Measurements from ENCODE around the gene DCAF17.

Gene DCAF17

GRCh38 chr2:171400395-171400794, 33.6 kb upstream of the DCAF17 start:
- no peaks in the 10 kb centered on the region for H3K36me3 ChIP-seq (ENCODE audit: control insufficient read depth in 1 of 2, insufficient read depth in 2 of 2, low read length in 2 of 2)
- H3K27me3 ChIP-seq (ENCODE audit: low read depth, low read length) = no peaks in the 10 kb centered on the region
- H3K9me3 ChIP-seq (ENCODE audit: control insufficient read depth in 1 of 2, low read length in 2 of 2) = peaks cover 0 to 4% of the 10 kb centered on the region in 2 donors
- no peaks in the 10 kb centered on the region for H3K4me1 ChIP-seq (ENCODE audit: control insufficient read depth in 1 of 2, insufficient read depth in 2 of 2, low read length in 2 of 2)
- H3K4me3 ChIP-seq (ENCODE audit: low read depth in 1 of 2, low read length in 2 of 2) = no peak overlapping the region
- H3K27ac ChIP-seq (ENCODE audit: low read length) = no peak overlapping the region

- Histone ChIP-seq H3K36me3 (ENCODE audit: control insufficient read depth in 1 of 2, insufficient read depth in 2 of 2, low read length in 2 of 2) (no peaks in the 10 kb centered on the region), H3K9me3 (ENCODE audit: control insufficient read depth in 1 of 2, low read length in 2 of 2) (peaks cover 0 to 4% of the 10 kb centered on the region in 2 donors), H3K4me3 (ENCODE audit: low read depth in 1 of 2, low read length in 2 of 2) (no peak overlapping the region), H3K27me3 (ENCODE audit: low read depth, low read length) (no peaks in the 10 kb centered on the region), H3K27ac (ENCODE audit: low read length) (no peak overlapping the region), H3K4me1 (ENCODE audit: control insufficient read depth in 1 of 2, insufficient read depth in 2 of 2, low read length in 2 of 2) (no peaks in the 10 kb centered on the region)
These were observed 32.1 kb upstream of the DCAF17 start for GRCh38 chr2:171401947-171402346.

DNA sequence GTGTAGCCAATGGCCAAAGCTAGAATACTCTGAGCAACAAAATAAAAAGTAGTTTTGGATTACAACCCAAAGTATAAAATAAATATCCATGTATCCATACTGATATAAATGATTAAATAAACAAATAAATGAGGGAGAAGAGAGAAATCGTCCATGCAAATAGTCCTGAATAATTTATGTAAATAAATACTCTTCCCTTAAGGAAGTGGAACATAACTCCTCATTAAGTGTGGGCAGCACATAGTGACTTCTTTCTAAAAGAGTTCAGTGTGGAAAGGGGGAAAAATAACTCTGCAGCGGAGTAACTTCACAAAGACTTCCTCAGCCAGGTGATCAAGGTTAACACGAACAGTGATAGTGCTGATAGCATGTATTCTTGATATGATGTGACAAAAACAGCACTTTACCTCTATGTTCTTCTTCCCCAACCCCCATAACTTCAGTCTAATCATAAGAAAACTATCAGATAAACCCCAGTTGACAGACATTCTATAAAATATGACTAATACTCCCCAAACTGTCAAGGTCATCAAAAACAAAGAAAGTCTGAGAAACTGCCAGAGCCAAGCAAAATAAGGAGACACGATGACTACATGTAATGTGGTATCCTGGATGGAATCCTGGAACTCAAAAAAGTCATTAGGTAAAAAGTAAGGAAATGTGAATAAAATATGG, 31.0 kb upstream of the DCAF17 start:
- H3K9me3 ChIP-seq (ENCODE audit: control insufficient read depth in 1 of 2, low read length in 2 of 2) = peaks cover 0 to 4% of the 10 kb centered on the region in 2 donors

GRCh38 chr2:171404261-171404660, 29.8 kb upstream of the DCAF17 start:
- H3K36me3 ChIP-seq (ENCODE audit: control insufficient read depth in 1 of 2, insufficient read depth in 2 of 2, low read length in 2 of 2) = no peaks in the 10 kb centered on the region
- H3K27ac ChIP-seq (ENCODE audit: low read length) = no peak overlapping the region
- no peaks in the 10 kb centered on the region for H3K27me3 ChIP-seq (ENCODE audit: low read depth, low read length)
- H3K9me3 ChIP-seq (ENCODE audit: control insufficient read depth in 1 of 2, low read length in 2 of 2) = peaks cover 0 to 4% of the 10 kb centered on the region in 2 donors
- peaks cover 0 to under 1% of the 10 kb centered on the region in 2 donors for H3K4me1 ChIP-seq (ENCODE audit: control insufficient read depth in 1 of 2, insufficient read depth in 2 of 2, low read length in 2 of 2)
- no peak overlapping the region for H3K4me3 ChIP-seq (ENCODE audit: low read depth in 1 of 2, low read length in 2 of 2)

More for the DNA sequence above, 31.0 kb upstream of the DCAF17 start:
- H3K4me3 ChIP-seq (ENCODE audit: low read depth in 1 of 2, low read length in 2 of 2) = no peak overlapping the region
- H3K36me3 ChIP-seq (ENCODE audit: control insufficient read depth in 1 of 2, insufficient read depth in 2 of 2, low read length in 2 of 2) = no peaks in the 10 kb centered on the region
- no peaks in the 10 kb centered on the region for H3K4me1 ChIP-seq (ENCODE audit: control insufficient read depth in 1 of 2, insufficient read depth in 2 of 2, low read length in 2 of 2)
- no peaks in the 10 kb centered on the region for H3K27me3 ChIP-seq (ENCODE audit: low read depth, low read length)
- H3K27ac ChIP-seq (ENCODE audit: low read length) = no peak overlapping the region

- no peaks in the 10 kb centered on the region for H3K36me3 ChIP-seq (ENCODE audit: control insufficient read depth in 1 of 2, insufficient read depth in 2 of 2, low read length in 2 of 2)
- peaks cover 0 to 4% of the 10 kb centered on the region in 2 donors for H3K9me3 ChIP-seq (ENCODE audit: control insufficient read depth in 1 of 2, low read length in 2 of 2)
- H3K27ac ChIP-seq (ENCODE audit: low read length) = no peak overlapping the region
- no peaks in the 10 kb centered on the region for H3K27me3 ChIP-seq (ENCODE audit: low read depth, low read length)
- no peak overlapping the region for H3K4me3 ChIP-seq (ENCODE audit: low read depth in 1 of 2, low read length in 2 of 2)
- H3K4me1 ChIP-seq (ENCODE audit: control insufficient read depth in 1 of 2, insufficient read depth in 2 of 2, low read length in 2 of 2) = peaks cover 0 to 5% of the 10 kb centered on the region in 2 donors
These were observed 29.3 kb upstream of the DCAF17 start for GRCh38 chr2:171404719-171405118.

GRCh38 chr2:171405546-171405945, 28.5 kb upstream of the DCAF17 start:
- Histone ChIP-seq H3K27ac (ENCODE audit: low read length) (no peak overlapping the region), H3K27me3 (ENCODE audit: low read depth, low read length) (no peaks in the 10 kb centered on the region), H3K4me3 (ENCODE audit: low read depth in 1 of 2, low read length in 2 of 2) (no peak overlapping the region), H3K9me3 (ENCODE audit: control insufficient read depth in 1 of 2, low read length in 2 of 2) (peaks cover 0 to 4% of the 10 kb centered on the region in 2 donors), H3K36me3 (ENCODE audit: control insufficient read depth in 1 of 2, insufficient read depth in 2 of 2, low read length in 2 of 2) (no peaks in the 10 kb centered on the region), H3K4me1 (ENCODE audit: control insufficient read depth in 1 of 2, insufficient read depth in 2 of 2, low read length in 2 of 2) (peaks cover 0 to 11% of the 10 kb centered on the region in 2 donors)

GRCh38 chr2:171406044-171406443, 28.0 kb upstream of the DCAF17 start:
- H3K4me1 ChIP-seq (ENCODE audit: control insufficient read depth in 1 of 2, insufficient read depth in 2 of 2, low read length in 2 of 2) = peaks cover 0 to 11% of the 10 kb centered on the region in 2 donors
- no peak overlapping the region for H3K4me3 ChIP-seq (ENCODE audit: low read depth in 1 of 2, low read length in 2 of 2)
- no peak overlapping the region for H3K27ac ChIP-seq (ENCODE audit: low read length)
- H3K36me3 ChIP-seq (ENCODE audit: control insufficient read depth in 1 of 2, insufficient read depth in 2 of 2, low read length in 2 of 2) = no peaks in the 10 kb centered on the region
- peaks cover 0 to 4% of the 10 kb centered on the region in 2 donors for H3K9me3 ChIP-seq (ENCODE audit: control insufficient read depth in 1 of 2, low read length in 2 of 2)
- H3K27me3 ChIP-seq (ENCODE audit: low read depth, low read length) = no peaks in the 10 kb centered on the region

DNA sequence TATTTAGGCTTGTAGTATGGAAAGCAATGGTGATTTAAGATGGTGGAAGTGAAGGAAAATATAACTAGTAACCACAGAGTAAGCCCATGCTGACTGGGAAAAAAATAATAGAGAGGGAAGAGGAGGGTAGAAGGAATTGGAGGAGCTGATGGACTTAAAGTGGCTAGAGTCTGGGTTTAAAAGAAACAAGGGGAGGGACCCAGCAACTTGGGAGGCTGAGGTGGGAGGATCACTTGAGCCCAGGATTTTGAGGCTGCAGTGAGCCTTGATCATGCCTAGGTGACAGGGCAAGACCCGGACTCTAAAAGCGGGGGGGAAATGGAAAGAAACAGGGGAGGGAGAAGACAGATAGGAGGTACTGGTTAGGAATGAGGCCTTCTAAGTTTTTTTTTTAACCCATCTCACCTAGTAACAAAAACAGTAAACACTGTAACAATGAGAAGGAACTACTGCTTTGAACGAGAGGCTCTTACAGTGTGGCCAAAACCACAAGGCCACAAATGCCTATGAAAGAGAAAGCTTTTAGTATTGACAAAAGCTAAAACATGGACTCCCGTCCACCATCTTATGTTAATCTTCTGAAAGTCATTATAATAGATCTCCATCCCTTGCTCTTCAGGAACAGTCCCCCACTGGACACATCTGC, 26.9 kb upstream of the DCAF17 start:
- H3K36me3 ChIP-seq (ENCODE audit: control insufficient read depth in 1 of 2, insufficient read depth in 2 of 2, low read length in 2 of 2) = no peaks in the 10 kb centered on the region
- H3K4me3 ChIP-seq (ENCODE audit: low read depth in 1 of 2, low read length in 2 of 2) = no peak overlapping the region
- peaks cover 0 to 11% of the 10 kb centered on the region in 2 donors for H3K4me1 ChIP-seq (ENCODE audit: control insufficient read depth in 1 of 2, insufficient read depth in 2 of 2, low read length in 2 of 2)
- peaks cover 0 to under 1% of the 10 kb centered on the region in 2 donors for H3K9me3 ChIP-seq (ENCODE audit: control insufficient read depth in 1 of 2, low read length in 2 of 2)
- no peak overlapping the region for H3K27ac ChIP-seq (ENCODE audit: low read length)
- H3K27me3 ChIP-seq (ENCODE audit: low read depth, low read length) = no peaks in the 10 kb centered on the region

GRCh38 chr2:171407676-171408044, 26.4 kb upstream of the DCAF17 start:
- Histone ChIP-seq H3K27me3 (ENCODE audit: low read depth, low read length) (no peaks in the 10 kb centered on the region), H3K36me3 (ENCODE audit: control insufficient read depth in 1 of 2, insufficient read depth in 2 of 2, low read length in 2 of 2) (no peaks in the 10 kb centered on the region), H3K9me3 (ENCODE audit: control insufficient read depth in 1 of 2, low read length in 2 of 2) (no peaks in the 10 kb centered on the region), H3K4me3 (ENCODE audit: low read depth in 1 of 2, low read length in 2 of 2) (no peak overlapping the region), H3K4me1 (ENCODE audit: control insufficient read depth in 1 of 2, insufficient read depth in 2 of 2, low read length in 2 of 2) (peaks cover 0 to 11% of the 10 kb centered on the region in 2 donors), H3K27ac (ENCODE audit: low read length) (no peak overlapping the region)

DNA sequence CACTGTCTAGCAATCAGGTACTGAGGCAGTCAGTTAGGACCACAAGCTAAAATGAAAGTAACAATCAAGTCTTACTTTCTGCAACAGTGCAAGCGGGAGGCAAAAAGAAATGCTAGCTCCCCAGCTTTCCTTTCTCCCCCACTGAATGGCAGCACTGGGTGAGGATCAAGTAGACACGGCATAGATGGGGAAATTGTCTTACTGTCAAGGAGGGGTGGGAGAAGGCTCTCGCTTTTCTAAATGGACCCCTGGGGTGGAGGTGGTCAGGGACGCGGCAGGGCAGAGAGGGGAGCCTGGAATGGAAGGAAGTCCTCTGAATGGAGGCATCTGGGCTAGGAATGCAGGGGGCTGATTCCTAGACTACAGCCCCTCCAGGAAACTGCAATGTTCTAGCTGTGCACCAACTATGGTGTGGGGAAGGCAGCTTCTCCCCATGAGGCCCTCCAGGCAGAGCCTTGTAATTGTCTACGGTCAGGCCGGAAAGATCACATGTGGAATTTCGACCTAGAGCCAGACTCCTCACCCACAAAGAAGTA, 24.5 kb upstream of the DCAF17 start:
- peak overlapping the region; percentile 20 to 23 for H3K4me3 ChIP-seq (ENCODE audit: low read depth in 1 of 2, low read length in 2 of 2)
- no peak overlapping the region for H3K27ac ChIP-seq (ENCODE audit: low read length)
- no peaks in the 10 kb centered on the region for H3K27me3 ChIP-seq (ENCODE audit: low read depth, low read length)
- H3K9me3 ChIP-seq (ENCODE audit: control insufficient read depth in 1 of 2, low read length in 2 of 2) = no peaks in the 10 kb centered on the region
- H3K36me3 ChIP-seq (ENCODE audit: control insufficient read depth in 1 of 2, insufficient read depth in 2 of 2, low read length in 2 of 2) = no peaks in the 10 kb centered on the region
- H3K4me1 ChIP-seq (ENCODE audit: control insufficient read depth in 1 of 2, insufficient read depth in 2 of 2, low read length in 2 of 2) = peaks cover 0 to 11% of the 10 kb centered on the region in 2 donors

- H3K36me3 ChIP-seq (ENCODE audit: control insufficient read depth in 1 of 2, insufficient read depth in 2 of 2, low read length in 2 of 2) = no peaks in the 10 kb centered on the region
- peaks cover 0 to 11% of the 10 kb centered on the region in 2 donors for H3K4me1 ChIP-seq (ENCODE audit: control insufficient read depth in 1 of 2, insufficient read depth in 2 of 2, low read length in 2 of 2)
- H3K27me3 ChIP-seq (ENCODE audit: low read depth, low read length) = no peaks in the 10 kb centered on the region
- H3K4me3 ChIP-seq (ENCODE audit: low read depth in 1 of 2, low read length in 2 of 2) = no peak overlapping the region
- no peak overlapping the region for H3K27ac ChIP-seq (ENCODE audit: low read length)
- H3K9me3 ChIP-seq (ENCODE audit: control insufficient read depth in 1 of 2, low read length in 2 of 2) = no peaks in the 10 kb centered on the region
These were observed 23.9 kb upstream of the DCAF17 start for GRCh38 chr2:171410101-171410500.
